ENCODE measurements around the gene C2CD5. TPM values are rescaled to one million over a fixed set of nuclear protein-coding genes. Genes with fewer than 3 reads are reported as not detected.

The C2CD5 gene
- total RNA-seq, 1 donor from 2014 or later: 28.3 TPM

DNA sequence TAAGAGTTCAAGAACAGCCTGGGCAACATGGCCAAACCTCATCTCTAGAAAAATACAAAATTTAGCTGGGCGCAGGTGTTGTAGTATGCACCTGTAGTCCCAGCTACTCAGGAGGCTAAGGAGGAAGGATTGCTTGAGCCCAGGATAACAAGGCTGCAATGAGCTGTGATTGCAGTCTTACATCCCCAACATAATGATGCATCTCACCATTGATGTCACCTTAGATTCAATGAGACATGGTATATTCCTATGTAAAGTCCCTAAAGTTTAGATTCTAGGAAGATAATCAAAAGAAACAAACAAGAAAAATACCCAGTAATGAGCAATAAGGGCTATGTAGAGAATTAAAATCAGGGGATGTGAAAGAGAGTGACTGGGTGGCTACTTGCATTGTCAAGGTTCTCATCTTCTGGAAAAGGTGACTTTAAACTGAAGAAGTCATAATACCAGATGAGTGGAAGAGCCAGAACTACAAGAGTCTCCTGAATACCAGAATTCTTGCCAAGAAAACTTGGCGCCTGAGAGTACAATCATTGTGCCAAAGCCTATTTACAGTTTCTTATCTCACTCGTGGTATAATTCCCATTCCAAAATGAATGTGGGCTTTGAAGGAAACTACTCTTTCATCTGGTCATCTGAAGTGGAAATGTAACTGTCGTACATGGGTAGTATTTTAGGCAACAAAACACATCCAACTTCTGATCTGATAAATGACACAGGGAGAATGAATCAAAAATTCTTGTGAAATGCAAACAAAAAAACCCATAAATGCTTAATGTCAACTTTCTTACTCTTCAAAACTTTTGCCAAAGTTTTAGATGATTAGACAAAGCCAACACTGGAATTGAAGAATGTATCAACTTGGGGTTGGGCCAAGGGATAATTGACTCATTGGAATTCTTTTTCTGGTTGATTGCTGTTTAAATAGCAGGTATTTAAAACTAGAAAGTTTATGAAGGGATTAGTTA lies 128.7 kb downstream of the C2CD5 start:
- no peak for DNase-seq (ENCODE audit: low spot score)

DNA sequence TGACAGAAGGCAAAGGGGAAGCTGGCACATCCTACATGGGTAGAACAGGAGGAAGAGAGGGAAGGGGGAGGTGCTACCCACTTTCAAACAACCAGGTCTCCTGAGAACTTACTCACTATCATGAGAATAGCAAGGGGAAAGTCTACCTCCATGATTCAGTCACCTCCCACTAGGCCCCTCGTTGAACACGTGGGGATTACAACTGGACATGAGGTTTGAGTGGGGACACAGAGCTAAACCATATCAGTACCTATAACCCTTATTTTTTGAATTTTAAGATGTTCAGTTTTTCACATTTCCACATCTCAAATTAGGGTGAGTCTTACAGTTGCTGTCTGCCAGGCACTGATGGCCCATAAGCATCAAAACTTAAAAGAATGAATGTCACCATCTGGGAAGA lies 129.6 kb downstream of the C2CD5 start:
- DNase-seq (ENCODE audit: low spot score): no peak

DNA sequence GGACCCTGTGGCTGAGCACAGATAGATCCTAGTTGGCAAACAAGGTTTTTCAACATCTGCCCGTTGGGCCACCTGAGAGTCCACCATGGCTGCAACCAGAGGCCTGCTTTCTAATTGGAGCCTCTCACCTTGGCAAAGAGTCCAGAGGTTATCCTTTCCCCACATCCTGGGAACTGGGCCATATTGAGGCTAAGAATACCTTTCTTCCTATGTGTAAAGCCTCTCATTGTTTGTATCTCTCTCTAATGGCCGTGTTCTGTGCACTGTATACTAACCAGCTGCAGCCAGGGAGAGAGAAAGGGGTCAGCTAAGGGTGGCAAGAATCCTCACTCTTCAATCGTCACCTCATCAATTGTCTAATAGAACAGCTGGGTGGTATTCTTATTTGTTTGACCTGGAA lies 130.8 kb downstream of the C2CD5 start:
- DNase-seq (ENCODE audit: low spot score): no peak

DNA sequence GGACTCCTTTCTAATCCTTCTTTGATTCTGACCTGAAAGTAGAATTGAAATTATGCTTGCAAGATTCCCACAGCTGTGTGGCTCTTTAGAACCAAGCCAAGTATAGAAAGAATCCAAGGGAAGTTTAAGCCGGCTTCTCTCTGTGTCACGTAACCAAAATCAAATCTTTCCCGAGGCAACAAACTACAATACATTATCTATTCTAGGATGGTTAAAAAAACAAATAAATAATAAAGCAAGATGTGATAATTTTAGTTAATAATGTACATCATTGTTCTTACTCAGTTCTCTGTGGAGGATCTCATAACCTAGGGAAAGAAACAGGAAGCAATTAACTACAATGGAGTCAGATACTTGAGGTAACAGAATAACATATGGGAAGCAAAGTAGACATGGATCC lies 131.8 kb downstream of the C2CD5 start:
- DNase-seq (ENCODE audit: low spot score): no peak

DNA sequence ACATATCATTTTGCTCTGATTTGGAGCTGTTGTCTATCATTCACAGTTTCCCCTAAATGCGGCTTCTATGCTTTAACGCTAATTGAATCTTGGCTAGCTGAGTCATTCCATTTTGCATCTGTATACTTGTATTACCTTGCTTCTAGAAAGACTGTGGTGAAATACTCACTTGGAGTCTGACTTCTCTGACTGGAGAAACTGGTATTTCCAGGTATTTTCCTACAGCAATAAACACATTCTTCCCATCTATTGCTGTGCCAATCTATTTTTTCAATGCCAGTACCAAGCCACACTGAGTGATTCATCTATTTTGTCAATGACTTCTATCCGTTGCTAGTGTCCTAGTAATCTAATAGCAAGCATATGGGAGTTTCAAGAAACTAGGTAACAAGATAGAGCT lies 133.9 kb downstream of the C2CD5 start:
- no peak for DNase-seq (ENCODE audit: low spot score)

DNA sequence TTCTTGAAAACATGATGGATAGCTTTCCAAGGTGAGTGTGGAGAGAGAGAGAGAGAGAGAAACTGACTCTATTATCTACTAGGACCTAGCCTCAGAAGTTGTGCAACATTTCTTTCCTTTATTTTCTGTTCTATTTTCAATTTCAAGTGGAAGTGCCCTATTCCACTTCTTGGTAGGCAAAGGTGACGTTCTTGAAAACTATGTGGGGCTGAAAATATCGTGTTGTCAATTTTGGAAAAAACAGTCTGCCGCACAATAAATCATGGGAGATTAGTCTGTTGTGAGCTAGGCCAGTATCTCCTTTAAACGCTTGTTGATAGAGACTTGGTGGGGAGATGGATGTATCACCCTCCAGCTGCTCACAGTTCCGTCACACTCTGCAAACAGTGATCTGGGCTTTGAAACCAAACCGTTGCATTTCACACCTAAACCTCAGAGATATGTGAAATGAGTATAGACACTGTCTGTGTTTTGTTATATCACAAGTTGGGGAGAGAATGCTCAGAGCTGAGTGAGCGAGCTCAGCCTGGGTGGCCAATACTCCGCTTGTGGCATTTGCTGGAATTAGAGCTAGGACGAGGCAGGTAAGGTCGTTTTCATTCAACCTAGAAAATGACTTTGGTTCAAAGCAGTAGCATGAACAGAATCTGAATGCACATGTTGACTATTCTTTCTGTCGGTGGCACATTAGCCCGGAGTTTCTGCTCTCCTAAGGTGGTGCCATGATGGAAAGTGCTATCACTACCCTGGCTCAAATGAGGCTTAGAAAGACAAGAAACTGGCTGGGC lies 134.8 kb downstream of the C2CD5 start:
- no peak for DNase-seq (ENCODE audit: low spot score)

DNA sequence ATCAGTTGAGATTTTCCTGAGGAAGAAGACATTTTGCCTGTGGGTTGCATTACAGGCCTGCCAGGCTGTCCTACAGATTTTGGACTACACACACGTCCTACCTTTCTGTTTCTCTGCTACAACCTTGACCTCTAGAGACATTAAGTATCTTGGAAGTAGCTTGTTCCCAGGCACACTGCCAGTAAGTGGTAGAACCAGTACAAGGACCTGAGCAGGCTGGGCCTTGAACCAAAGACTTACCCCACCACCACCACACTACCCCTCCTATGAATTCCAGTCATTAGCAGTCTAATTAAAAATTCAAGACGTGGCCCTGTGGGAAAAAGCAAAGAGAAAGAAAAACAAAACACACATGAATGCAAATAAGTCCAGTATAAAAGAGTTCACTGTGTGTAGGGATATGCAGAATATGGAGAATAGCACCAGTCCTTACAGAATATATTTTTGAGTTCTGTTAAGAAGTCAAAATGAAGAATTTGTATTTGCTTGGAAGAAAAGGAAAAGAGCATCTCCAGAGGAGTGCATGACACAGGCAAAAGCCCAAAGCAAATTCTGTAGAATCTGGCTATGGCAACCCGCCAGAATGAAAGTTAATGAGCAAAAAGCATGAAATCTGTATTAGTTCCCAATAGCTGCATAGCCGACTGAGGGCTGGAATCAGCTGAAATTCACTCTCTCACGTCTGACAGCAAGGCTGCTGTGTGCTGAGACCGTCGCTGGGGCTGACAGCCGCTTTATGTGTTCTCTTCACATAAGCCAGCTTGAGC lies 135.5 kb downstream of the C2CD5 start:
- no peak for DNase-seq (ENCODE audit: low spot score)

DNA sequence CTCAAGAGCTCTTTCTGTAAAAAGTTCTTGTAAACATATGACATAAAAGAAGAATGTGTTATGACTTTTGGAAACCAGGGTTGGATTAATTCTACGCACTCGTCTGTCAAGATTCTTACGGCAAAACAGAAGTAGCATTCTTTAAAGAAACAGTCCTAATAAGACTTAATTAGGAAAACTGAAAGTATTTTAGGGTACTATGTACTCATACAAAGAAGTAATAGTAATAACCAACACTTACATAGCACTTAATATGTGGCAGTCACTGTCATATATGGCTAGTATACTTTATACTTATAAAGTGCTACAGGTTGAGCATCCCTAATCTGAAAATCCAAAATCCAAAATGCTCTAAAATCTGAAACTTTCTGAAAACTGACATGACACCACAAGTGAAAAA lies 136.9 kb downstream of the C2CD5 start:
- DNase-seq (ENCODE audit: low spot score): no peak

DNA sequence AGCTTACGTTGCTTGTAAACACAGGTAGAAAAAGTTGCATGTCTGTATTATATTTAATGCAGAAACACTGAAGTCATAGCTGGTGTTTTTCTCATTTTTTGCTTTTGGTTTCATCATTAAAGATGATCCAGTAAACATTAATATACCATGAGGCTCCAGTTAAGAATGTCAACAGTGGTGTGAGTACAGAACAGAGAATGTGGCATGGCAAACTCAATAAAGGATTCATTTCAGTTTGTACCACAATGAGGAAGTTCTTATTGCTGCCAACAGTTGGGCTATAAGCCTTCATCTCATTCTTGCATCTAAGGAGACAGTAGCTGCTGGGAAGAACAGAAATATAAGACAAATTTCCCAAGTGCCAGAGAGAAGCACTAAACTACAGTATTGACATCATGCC lies 137.7 kb downstream of the C2CD5 start:
- DNase-seq (ENCODE audit: low spot score): no peak

DNA sequence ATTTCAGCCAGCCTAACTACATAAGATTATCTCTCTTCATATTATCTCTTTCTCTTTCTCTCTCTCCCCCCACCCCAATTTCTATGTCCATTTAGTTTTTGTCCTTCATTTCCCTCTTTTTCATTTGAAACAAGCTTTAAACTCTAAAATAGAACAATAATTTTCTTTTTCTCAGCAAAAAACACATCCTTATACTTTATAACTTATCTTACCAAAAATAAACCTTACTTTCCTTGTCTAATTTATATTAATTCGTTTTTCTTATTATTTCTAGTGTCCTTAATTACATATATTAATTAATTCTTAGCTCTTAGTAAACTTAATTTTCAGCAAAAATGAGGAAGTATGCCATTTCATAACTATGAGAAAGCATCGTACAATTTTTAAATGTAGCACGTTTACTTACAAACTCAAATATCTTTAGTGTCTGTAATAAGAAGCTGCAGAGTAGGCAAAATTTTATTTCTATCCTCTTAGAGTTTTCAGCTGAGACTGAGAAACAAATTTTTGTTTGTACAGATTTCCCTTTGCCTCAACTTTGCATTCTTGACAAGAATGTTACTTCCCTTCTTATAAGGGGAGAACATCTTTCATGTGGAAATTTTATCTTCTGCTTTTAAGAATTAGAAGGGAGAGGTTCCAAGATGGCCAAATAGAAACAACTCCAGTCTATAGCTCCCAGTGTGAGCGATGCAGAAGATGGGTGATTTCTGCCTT lies 144.7 kb downstream of the C2CD5 start:
- DNase-seq (ENCODE audit: low spot score): no peak

Other genes with a start within 250 kb of the C2CD5 start
- gene ST8SIA1, start 209.8 kb downstream of the C2CD5 start, total RNA-seq: 1.6 TPM
- gene ETNK1, start 80.6 kb upstream of the C2CD5 start, total RNA-seq: 52.6 TPM

Measured in mesenteric fat pad (tissue), 1 donor.